Transverse colon (tissue), 3 donors: ENCODE measurements around the gene CCNY.

Source experiments
- CTCF ChIP-seq, 5 experiments: fragments of 200-600 bp in 3 of 5; fragments of 450-650 bp in 2 of 5; sonication (generic) in 3 of 5; IDR thresholded peaks; 1 replicate in 2 of 5; 2 replicates in 3 of 5; pipeline ENCODE4 v1.5.1; 2016 to 2017; ENCODE audit warnings: antibody characterized with exemption in 5 of 5, inconsistent platforms in 3 of 5, mild to moderate bottlenecking in 2 of 5, moderate library complexity in 1 of 5
- EP300 ChIP-seq: sonication (generic); formaldehyde crosslinking; IDR thresholded peaks from one replicate; pipeline ENCODE4 v1.6.1; 2017; ENCODE audit warnings: antibody characterized with exemption, low read depth

GRCh38 chr10:35480142-35480541 lies 143.8 kb downstream of the CCNY start:
- TF ChIP-seq CTCF (IDR thresholded peaks at IDR 0.05) (no peak), EP300 (no peak)
